Measurements from ENCODE around the gene PIWIL1. TPM values are rescaled to one million over a fixed set of nuclear protein-coding genes. Genes with fewer than 3 reads are reported as not detected.
A peak's percentile ranks its signal among the peaks of the same experiment; 100 is the strongest.

Gene PIWIL1
- total and polyA plus RNA-seq, 3 donors from 2014 or later, result 53.0 to 203 (median 71.7) TPM

- WGBS, 2 donors, result 8 to 12% methylated on average over 9 to 65 of the region's 82 CpGs
- H3K4me3 ChIP-seq, result peak overlapping the region in 1 of 2 donors; percentile 47
- intact Hi-C loops (cut with DNase I; ENCODE audit: low total_unique reads), result loop anchor here (5.0 kb wide), 1 partner anchor 292 kb away; no protein-coding TSS in a partner anchor
These were observed 1.3 kb downstream of the PIWIL1 start for GRCh38 chr12:130338794-130339601.

GRCh38 chr12:130339951-130340350 lies 2.3 kb downstream of the PIWIL1 start:
- Histone ChIP-seq H3K36me3 (ENCODE audit: low read depth, missing control alignments) (no peaks in the 10 kb centered on the region), H3K9me3 (no peaks in the 10 kb centered on the region), H3K27ac (no peak overlapping the region), H3K27me3 (no peaks in the 10 kb centered on the region), H3K4me3 (peak overlapping the region in 1 of 2 donors; percentile 47), H3K4me1 (no peaks in the 10 kb centered on the region)
- WGBS, 2 donors, result 53 to 58% methylated on average over 15 of the region's 15 CpGs
- DNase-seq, result no peak
- no peak for TF ChIP-seq CTCF (IDR thresholded peaks at IDR 0.05)
- no peak for TF ChIP-seq POLR2A (IDR thresholded peaks at IDR 0.05)
- intact Hi-C loops (cut with DNase I; ENCODE audit: low total_unique reads), result loop anchor here (5.0 kb wide), 1 partner anchor 293 kb away; no protein-coding TSS in a partner anchor

More at GRCh38 chr12:130338794-130339601, 1.3 kb downstream of the PIWIL1 start:
- Histone ChIP-seq H3K27me3 (no peaks in the 10 kb centered on the region), H3K36me3 (ENCODE audit: low read depth, missing control alignments) (no peaks in the 10 kb centered on the region), H3K27ac (no peak overlapping the region), H3K4me1 (no peaks in the 10 kb centered on the region), H3K9me3 (no peaks in the 10 kb centered on the region)
- no peak for TF ChIP-seq CTCF (IDR thresholded peaks at IDR 0.05)
- TF ChIP-seq POLR2A (IDR thresholded peaks at IDR 0.05), result no peak
- DNase-seq, result no peak

GRCh38 chr12:130342442-130342841 lies 4.8 kb downstream of the PIWIL1 start:
- no peaks in the 10 kb centered on the region for H3K36me3 ChIP-seq (ENCODE audit: low read depth, missing control alignments)
- H3K27ac ChIP-seq, result no peak overlapping the region
- no peaks in the 10 kb centered on the region for H3K4me1 ChIP-seq
- 49% methylated on average over 8 of the region's 8 CpGs for WGBS, 2 donors
- H3K9me3 ChIP-seq, result no peaks in the 10 kb centered on the region
- no peak overlapping the region for H3K4me3 ChIP-seq
- no peaks in the 10 kb centered on the region for H3K27me3 ChIP-seq
- DNase-seq, result no peak
- TF ChIP-seq CTCF (IDR thresholded peaks at IDR 0.05) (no peak), POLR2A (IDR thresholded peaks at IDR 0.05) (no peak)
- intact Hi-C loops (cut with DNase I; ENCODE audit: low total_unique reads), result no loop called here

- TF ChIP-seq CTCF (IDR thresholded peaks at IDR 0.05) (no peak), POLR2A (IDR thresholded peaks at IDR 0.05) (no peak)
- 72 to 73% methylated on average over 5 of the region's 5 CpGs for WGBS, 2 donors
- no peaks in the 10 kb centered on the region for H3K36me3 ChIP-seq (ENCODE audit: low read depth, missing control alignments)
- H3K4me1 ChIP-seq, result no peaks in the 10 kb centered on the region
- no peaks in the 10 kb centered on the region for H3K9me3 ChIP-seq
- H3K27me3 ChIP-seq, result no peaks in the 10 kb centered on the region
- no peak for DNase-seq
- H3K4me3 ChIP-seq, result no peak overlapping the region
- no peak overlapping the region for H3K27ac ChIP-seq
- intact Hi-C loops (cut with DNase I; ENCODE audit: low total_unique reads), result no loop called here
These were observed 5.2 kb downstream of the PIWIL1 start for GRCh38 chr12:130342842-130343241.

GRCh38 chr12:130344529-130344928 lies 6.8 kb downstream of the PIWIL1 start:
- Histone ChIP-seq H3K27ac (no peak overlapping the region), H3K9me3 (no peaks in the 10 kb centered on the region), H3K36me3 (ENCODE audit: low read depth, missing control alignments) (no peaks in the 10 kb centered on the region), H3K4me3 (no peak overlapping the region), H3K27me3 (no peaks in the 10 kb centered on the region), H3K4me1 (no peaks in the 10 kb centered on the region)
- no peak for TF ChIP-seq CTCF (IDR thresholded peaks at IDR 0.05)
- TF ChIP-seq POLR2A (IDR thresholded peaks at IDR 0.05), result no peak
- intact Hi-C loops (cut with DNase I; ENCODE audit: low total_unique reads), result no loop called here
- DNase-seq, result no peak
